Ascending aorta (tissue), 2 donors: ENCODE measurements around the gene RNF225. TPM values are rescaled to one million over a fixed set of nuclear protein-coding genes. Genes with fewer than 3 reads are reported as not detected.
"Not testable (repeated sequence)": the region's sequence is repeated elsewhere in the genome, so short reads cannot be mapped to it uniquely, and the experiment has no call there.

Experiments
- DNase-seq, 2 donors: peaks; one replicate each; pipeline ENCODE4 v3.0.0-alpha.2; 2019; ENCODE audit warnings: low spot score in 2 of 2
- H3K27ac ChIP-seq, 2 donors: fragments of 200-600 bp; sonication (generic); one replicate each; pipeline ENCODE4 v1.5.1; 2016 to 2017; ENCODE audit warnings: mild to moderate bottlenecking in 1 of 2
- H3K27me3 ChIP-seq: fragments of 200-600 bp; sonication (generic); one replicate; pipeline ENCODE4 v1.5.1; 2017
- H3K36me3 ChIP-seq, 2 donors: fragments of 200-600 bp; sonication (generic); one replicate each; pipeline ENCODE4 v1.5.1; 2016
- H3K4me1 ChIP-seq, 2 donors: fragments of 200-600 bp; sonication (generic); one replicate each; pipeline ENCODE4 v1.5.1; 2016 to 2017; ENCODE audit warnings: mild to moderate bottlenecking in 1 of 2
- H3K4me3 ChIP-seq, 2 donors: fragments of 200-600 bp; sonication (generic); one replicate each; pipeline ENCODE4 v1.5.1; 2016 to 2017; ENCODE audit warnings: mild to moderate bottlenecking in 1 of 2
- H3K9me3 ChIP-seq, 2 donors: fragments of 200-600 bp; sonication (generic); one replicate each; pipeline ENCODE4 v1.5.1; 2016
- intact Hi-C: fragments of 100-400 bp; cut with DNase I; formaldehyde crosslinking; loops from one replicate; pipeline ENCODE4 v1.15.1; 2023
- total RNA-seq: library from RNA; depleted of rRNA; stranded (reverse); fragments of >200 nt; gene quantifications from one replicate; pipeline ENCODE4 v1.1.0, GENCODE V29; 2016
- TF ChIP-seq, protein P1 (sequence below), 3 experiments: fragments of 200-600 bp in 2 of 3; fragments of 450-650 bp in 1 of 3; sonication (generic) in 2 of 3; IDR thresholded peaks; one replicate each; pipeline ENCODE4 v1.5.1; 2016 to 2019; ENCODE audit warnings: antibody characterized with exemption in 3 of 3, mild to moderate bottlenecking in 1 of 3, moderate library complexity in 1 of 3

RNF225 gene
- total RNA-seq, 1 donor from 2014 or later, result not detected

DNA sequence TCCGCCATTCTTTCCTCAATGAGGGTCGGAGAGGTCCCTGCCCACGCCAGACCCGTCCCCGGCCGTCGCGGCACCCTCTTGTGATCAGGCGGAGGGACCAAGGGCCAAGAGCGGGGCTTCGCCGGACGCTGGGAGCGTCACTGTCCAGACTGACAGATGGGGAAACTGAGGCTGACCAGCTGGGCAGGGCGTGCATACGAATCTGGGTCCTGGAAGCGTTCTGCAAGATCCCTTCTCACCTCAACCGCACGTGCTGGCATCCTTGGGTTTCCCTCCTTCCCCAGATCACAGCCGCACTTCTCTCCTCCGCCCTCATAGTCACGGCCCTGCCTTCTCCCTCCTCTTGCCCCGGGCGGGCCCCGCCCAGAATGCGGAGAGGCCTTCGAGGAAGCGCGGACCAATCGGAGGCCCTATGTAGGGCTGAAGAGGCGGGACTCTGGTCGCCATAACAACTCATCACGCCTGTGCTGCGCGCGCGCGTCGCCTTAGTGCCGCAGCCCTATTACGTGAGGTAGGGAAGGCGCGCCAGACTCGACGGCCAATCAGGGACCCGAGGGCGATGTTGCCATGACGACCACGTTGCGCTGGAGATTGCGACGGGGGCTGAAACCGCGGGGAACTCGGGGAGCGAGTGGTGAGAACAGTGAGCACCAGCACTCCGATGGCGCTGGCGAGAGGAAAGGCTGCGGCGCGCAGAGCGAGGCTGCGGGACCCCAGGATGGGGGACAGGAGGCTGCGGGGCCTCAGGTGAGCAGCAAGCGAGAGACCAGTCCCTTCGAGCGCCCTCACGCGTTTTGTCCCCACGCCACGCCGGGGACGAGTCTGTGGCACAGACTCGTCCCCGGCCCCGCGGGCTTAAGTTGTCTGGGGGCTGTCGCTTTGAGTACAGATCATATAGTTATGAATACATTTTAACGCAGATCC lies 5.7 kb downstream of the RNF225 start:
- intact Hi-C loops, result loop anchor here (1.0 to 2.0 kb wide), 5 partner anchors 14 to 158 kb away; partner anchors contain the start of genes RPS5, ZNF132 and ZNF837
- Histone ChIP-seq H3K27me3 (no peaks in the 10 kb centered on the region), H3K4me1 (peaks cover 7 to 10% of the 10 kb centered on the region in 2 donors), H3K27ac (no peak overlapping the region), H3K4me3 (peak overlapping the region; percentile 66 to 67), H3K36me3 (no peaks in the 10 kb centered on the region), H3K9me3 (no peaks in the 10 kb centered on the region)
- DNase-seq, result peak; percentile 99
- TF ChIP-seq, protein P1, sequence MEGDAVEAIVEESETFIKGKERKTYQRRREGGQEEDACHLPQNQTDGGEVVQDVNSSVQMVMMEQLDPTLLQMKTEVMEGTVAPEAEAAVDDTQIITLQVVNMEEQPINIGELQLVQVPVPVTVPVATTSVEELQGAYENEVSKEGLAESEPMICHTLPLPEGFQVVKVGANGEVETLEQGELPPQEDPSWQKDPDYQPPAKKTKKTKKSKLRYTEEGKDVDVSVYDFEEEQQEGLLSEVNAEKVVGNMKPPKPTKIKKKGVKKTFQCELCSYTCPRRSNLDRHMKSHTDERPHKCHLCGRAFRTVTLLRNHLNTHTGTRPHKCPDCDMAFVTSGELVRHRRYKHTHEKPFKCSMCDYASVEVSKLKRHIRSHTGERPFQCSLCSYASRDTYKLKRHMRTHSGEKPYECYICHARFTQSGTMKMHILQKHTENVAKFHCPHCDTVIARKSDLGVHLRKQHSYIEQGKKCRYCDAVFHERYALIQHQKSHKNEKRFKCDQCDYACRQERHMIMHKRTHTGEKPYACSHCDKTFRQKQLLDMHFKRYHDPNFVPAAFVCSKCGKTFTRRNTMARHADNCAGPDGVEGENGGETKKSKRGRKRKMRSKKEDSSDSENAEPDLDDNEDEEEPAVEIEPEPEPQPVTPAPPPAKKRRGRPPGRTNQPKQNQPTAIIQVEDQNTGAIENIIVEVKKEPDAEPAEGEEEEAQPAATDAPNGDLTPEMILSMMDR (IDR thresholded peaks at IDR 0.05), result peak in 1 of 3 experiments; percentile 30

DNA sequence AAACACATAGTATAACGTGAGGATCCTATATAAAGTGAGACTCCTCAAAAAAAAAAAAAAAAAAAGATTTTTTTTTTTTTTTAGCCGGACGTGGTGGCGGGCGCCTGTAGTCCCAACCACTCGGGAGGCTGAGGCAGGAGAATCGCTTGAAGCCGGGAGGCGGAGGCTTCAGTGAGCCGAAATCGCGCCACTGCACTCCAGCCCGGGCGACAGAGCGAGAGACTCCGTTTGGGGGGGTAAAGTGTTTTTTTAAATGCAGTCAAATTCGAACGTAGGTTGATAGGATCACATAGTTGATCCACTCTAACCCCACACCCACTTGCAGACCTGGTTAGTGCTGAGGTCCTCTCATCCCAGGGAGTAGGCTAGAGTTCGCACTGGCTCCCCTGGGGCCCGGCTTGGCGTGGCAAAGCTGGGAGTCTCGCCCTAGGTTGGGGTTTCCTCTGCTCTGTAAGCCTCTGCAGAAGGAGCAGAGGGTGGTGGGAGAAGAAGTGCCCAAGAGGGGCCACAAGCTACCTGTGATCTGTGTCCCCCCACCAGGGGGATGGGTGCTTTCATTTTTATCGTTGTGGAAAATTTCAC lies 6.5 kb downstream of the RNF225 start:
- no peaks in the 10 kb centered on the region for H3K27me3 ChIP-seq
- H3K4me3 ChIP-seq, result peak overlapping the region; percentile 66 to 67
- no peak for DNase-seq
- TF ChIP-seq, protein P1 (IDR thresholded peaks at IDR 0.05), result no peak
- H3K4me1 ChIP-seq, result peaks cover 7 to 10% of the 10 kb centered on the region in 2 donors
- no peaks in the 10 kb centered on the region for H3K36me3 ChIP-seq
- intact Hi-C loops, result loop anchor here (1.0 to 2.0 kb wide), 5 partner anchors 15 to 157 kb away; partner anchors contain the start of genes RPS5, ZNF132 and ZNF837
- H3K9me3 ChIP-seq, result no peaks in the 10 kb centered on the region
- H3K27ac ChIP-seq, result no peak overlapping the region

DNA sequence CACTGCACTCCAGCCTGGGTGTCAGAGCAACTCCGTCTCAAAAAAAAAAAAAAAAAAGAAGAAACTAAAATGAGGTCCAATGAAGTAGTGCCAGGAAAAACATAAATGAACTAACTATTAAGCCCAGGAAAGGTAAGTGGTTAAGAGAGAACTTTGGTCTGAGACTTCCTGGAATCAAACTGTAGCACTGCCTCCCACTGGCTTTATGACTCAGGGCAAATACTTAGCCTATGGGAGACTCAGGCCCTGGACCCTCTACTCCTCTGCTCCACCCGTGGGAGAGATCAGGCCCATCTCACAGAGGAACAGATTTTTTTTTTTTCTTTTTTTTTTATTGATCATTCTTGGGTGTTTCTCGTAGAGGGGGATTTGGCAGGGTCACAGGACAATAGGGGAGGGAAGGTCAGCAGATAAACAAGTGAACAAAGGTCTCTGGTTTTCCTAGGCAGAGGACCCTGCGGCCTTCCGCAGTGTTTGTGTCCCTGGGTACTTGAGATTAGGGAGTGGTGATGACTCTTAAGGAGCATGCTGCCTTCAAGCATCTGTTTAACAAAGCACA lies 8.5 kb downstream of the RNF225 start:
- intact Hi-C loops, H3K27ac ChIP-seq, DNase-seq, H3K36me3 ChIP-seq, H3K4me3 ChIP-seq, H3K9me3 ChIP-seq, H3K27me3 ChIP-seq: not testable (repeated sequence)
- H3K4me1 ChIP-seq, result peaks cover 7 to 17% of the 10 kb centered on the region in 2 donors

- no peak for DNase-seq
- TF ChIP-seq, protein P1 (IDR thresholded peaks at IDR 0.05), result peak in 1 of 3 experiments; percentile 11
- intact Hi-C loops, result no loop called here
- H3K9me3 ChIP-seq, result no peaks in the 10 kb centered on the region
- no peaks in the 10 kb centered on the region for H3K27me3 ChIP-seq
- H3K27ac ChIP-seq, result no peak overlapping the region
- H3K36me3 ChIP-seq, result no peaks in the 10 kb centered on the region
- peaks cover 3 to 16% of the 10 kb centered on the region in 2 donors for H3K4me1 ChIP-seq
- peak overlapping the region; percentile 97 for H3K4me3 ChIP-seq
Measured at GRCh38 chr19:58406818-58407657, 11.6 kb downstream of the RNF225 start.

- no peak for DNase-seq
- peaks cover 3 to 16% of the 10 kb centered on the region in 2 donors for H3K4me1 ChIP-seq
- H3K4me3 ChIP-seq, result peak overlapping the region; percentile 97
- H3K27me3 ChIP-seq, result no peaks in the 10 kb centered on the region
- peak overlapping the region; percentile 86 to 93 for H3K27ac ChIP-seq
- no peaks in the 10 kb centered on the region for H3K9me3 ChIP-seq
- H3K36me3 ChIP-seq, result no peaks in the 10 kb centered on the region
- TF ChIP-seq, protein P1 (IDR thresholded peaks at IDR 0.05), result no peak
- intact Hi-C loops, result loop anchor here (1.0 kb wide), 1 partner anchor 33 kb away; the partner anchor contains the start of gene ZNF132
Measured at GRCh38 chr19:58407658-58408151, 12.2 kb downstream of the RNF225 start.
